ENCODE measurements around the gene INSYN2B. TPM values are rescaled to one million over a fixed set of nuclear protein-coding genes. Genes with fewer than 3 reads are reported as not detected.

The INSYN2B gene
- total and polyA plus RNA-seq, 2 experiments from 2014 or later = not detected

- no peak overlapping the region for H3K4me3 Mint-ChIP-seq
- no peak overlapping the region for H3K27ac ChIP-seq (ENCODE audit: low read depth)
- no peaks in the 10 kb centered on the region for H3K4me1 ChIP-seq (ENCODE audit: insufficient read depth)
- H3K27ac Mint-ChIP-seq = no peak overlapping the region
- H3K9me3 Mint-ChIP-seq = no peaks in the 10 kb centered on the region
- H3K4me1 Mint-ChIP-seq = no peaks in the 10 kb centered on the region
- H3K36me3 Mint-ChIP-seq (ENCODE audit: low read depth) = no peaks in the 10 kb centered on the region
- no peaks in the 10 kb centered on the region for H3F3A ChIP-seq (replicated peaks; ENCODE audit: low read depth)
- H3K4me3 ChIP-seq = no peak overlapping the region
- H4K20me1 ChIP-seq (replicated peaks; ENCODE audit: insufficient read depth) = no peaks in the 10 kb centered on the region
- H2AFZ ChIP-seq = no peak overlapping the region
- H3K27me3 Mint-ChIP-seq (ENCODE audit: insufficient read depth, low read depth, poor library complexity) = peaks cover 2% of the 10 kb centered on the region
- no peak overlapping the region for H3K4me2 ChIP-seq
- ATAC-seq (no peak), DNase-seq (ENCODE audit: low spot score) (no peak)
- H3K79me2 ChIP-seq (replicated peaks; ENCODE audit: insufficient read depth) = no peaks in the 10 kb centered on the region
- H3K36me3 ChIP-seq (ENCODE audit: insufficient read depth) = no peaks in the 10 kb centered on the region
- H3K9me2 ChIP-seq (ENCODE audit: insufficient read depth) = no peaks in the 10 kb centered on the region
- no peaks in the 10 kb centered on the region for H3K27me3 ChIP-seq (ENCODE audit: insufficient read depth)
- TF ChIP-seq CREB1 (CRISPR knock-in tag; IDR thresholded peaks at IDR 0.05; ENCODE audit: low read depth) (no peak), POLR2AphosphoS5 (IDR thresholded peaks at IDR 0.05; ENCODE audit: low read depth) (no peak), ZNF114 (CRISPR knock-in tag; IDR thresholded peaks at IDR 0.05) (no peak), EZH2 (IDR thresholded peaks at IDR 0.05; ENCODE audit: low read depth, unreplicated experiment) (no peak), EZH2phosphoT487 (IDR thresholded peaks at IDR 0.05; ENCODE audit: unreplicated experiment) (no peak), JUNB (IDR thresholded peaks at IDR 0.05; ENCODE audit: unreplicated experiment) (no peak)
These were observed 19.9 kb upstream of the INSYN2B start for GRCh38 chr5:170000155-170000554.

GRCh38 chr5:169999621-170000020 lies 19.3 kb upstream of the INSYN2B start:
- Histone ChIP-seq H4K20me1 (replicated peaks; ENCODE audit: insufficient read depth) (no peaks in the 10 kb centered on the region), H2AFZ (no peak overlapping the region), H3K4me3 (no peak overlapping the region), H3K9me2 (ENCODE audit: insufficient read depth) (0 out of 2 replicates have a peak, but pooled peaks cover under 1% of the 10 kb centered on the region), H3K79me2 (replicated peaks; ENCODE audit: insufficient read depth) (no peaks in the 10 kb centered on the region), H3K4me1 (ENCODE audit: insufficient read depth) (no peaks in the 10 kb centered on the region), H3K36me3 (ENCODE audit: insufficient read depth) (no peaks in the 10 kb centered on the region), H3K27me3 (ENCODE audit: insufficient read depth) (no peaks in the 10 kb centered on the region), H3K4me2 (no peak overlapping the region), H3F3A (replicated peaks; ENCODE audit: low read depth) (no peaks in the 10 kb centered on the region), H3K27ac (ENCODE audit: low read depth) (no peak overlapping the region)
- Mint-ChIP-seq H3K27ac (no peak overlapping the region), H3K27me3 (ENCODE audit: insufficient read depth, low read depth, poor library complexity) (peaks cover 2% of the 10 kb centered on the region), H3K36me3 (ENCODE audit: low read depth) (no peaks in the 10 kb centered on the region), H3K4me3 (no peak overlapping the region), H3K4me1 (no peaks in the 10 kb centered on the region), H3K9me3 (no peaks in the 10 kb centered on the region)
- no peak for DNase-seq (ENCODE audit: low spot score)
- no peak for ATAC-seq
- TF ChIP-seq ZNF331 (CRISPR knock-in tag; IDR thresholded peaks at IDR 0.05; ENCODE audit: low read depth) (no peak), REST (IDR thresholded peaks at IDR 0.05; ENCODE audit: unreplicated experiment) (no peak), POLR2AphosphoS5 (IDR thresholded peaks at IDR 0.05; ENCODE audit: low read depth) (no peak), CTCF (conservative IDR thresholded peaks at IDR 0.05; ENCODE audit: low read depth in 2 of 2) (no peak), JUNB (IDR thresholded peaks at IDR 0.05; ENCODE audit: unreplicated experiment) (no peak), STAT1 (IDR thresholded peaks at IDR 0.05; ENCODE audit: unreplicated experiment) (no peak), EZH2phosphoT487 (IDR thresholded peaks at IDR 0.05; ENCODE audit: unreplicated experiment) (no peak), ZNF462 (CRISPR knock-in tag; IDR thresholded peaks at IDR 0.05) (no peak)
